Cardiac muscle cell (in vitro differentiated cells and primary cell): ENCODE data around the gene GARIN5B. TPM values are rescaled to one million over a fixed set of nuclear protein-coding genes. Genes with fewer than 3 reads are reported as not detected.
A peak's percentile ranks its signal among the peaks of the same experiment; 100 is the strongest.

Experiments
- DNase-seq, 2 donors: peaks; one replicate each; pipeline versions ENCODE4 v3.0.0 to v3.0.0-alpha.2; 2010 to 2017; ENCODE audit warnings: low read depth in 1 of 2, low spot score in 1 of 2
- H3K27ac ChIP-seq: fragments of 200-600 bp; sonication (generic); 2 replicates; pipeline ENCODE4 v1.5.1; 2016
- H3K27me3 ChIP-seq: fragments of 200-600 bp; sonication (generic); 2 replicates; pipeline ENCODE4 v1.6.0; 2016; ENCODE audit warnings: control low read depth
- H3K36me3 ChIP-seq: fragments of 200-600 bp; sonication (generic); 2 replicates; pipeline ENCODE4 v1.5.1; 2016; ENCODE audit warnings: control low read depth
- H3K4me1 ChIP-seq: fragments of 200-600 bp; sonication (generic); 2 replicates; pipeline ENCODE4 v1.8.1; 2017; ENCODE audit warnings: low read depth, mild to moderate bottlenecking, mixed run types
- H3K4me3 ChIP-seq: fragments of 200-600 bp; sonication (generic); 2 replicates; pipeline ENCODE4 v1.5.1; 2016; ENCODE audit warnings: mild to moderate bottlenecking
- H3K9me3 ChIP-seq: fragments of 200-600 bp; sonication (generic); 2 replicates; pipeline ENCODE4 v1.5.1; 2017; ENCODE audit warnings: low read depth, mild to moderate bottlenecking, control low read depth
- polyA plus RNA-seq: library from polyadenylated mRNA; unstranded; fragments of >200 nt; fragmentation: Nextera tagmentation; extraction: Ambion mirVana; gene quantifications from 2 replicates; pipeline ENCODE4 v1.2.1, GENCODE V29; 2016
- total RNA-seq: library from RNA; depleted of rRNA; stranded (reverse); fragments of >200 nt; gene quantifications from 2 replicates; pipeline ENCODE4 v1.2.3, GENCODE V29; 2016
- TF ChIP-seq, protein P1 (sequence below): IDR thresholded peaks from 2 replicates; pipeline ENCODE4 v1.5.1; 2012; ENCODE audit warnings: low read depth, mild to moderate bottlenecking, low read length

Gene GARIN5B
- total and polyA plus RNA-seq, 2 experiments from 2014 or later: not detected

DNA sequence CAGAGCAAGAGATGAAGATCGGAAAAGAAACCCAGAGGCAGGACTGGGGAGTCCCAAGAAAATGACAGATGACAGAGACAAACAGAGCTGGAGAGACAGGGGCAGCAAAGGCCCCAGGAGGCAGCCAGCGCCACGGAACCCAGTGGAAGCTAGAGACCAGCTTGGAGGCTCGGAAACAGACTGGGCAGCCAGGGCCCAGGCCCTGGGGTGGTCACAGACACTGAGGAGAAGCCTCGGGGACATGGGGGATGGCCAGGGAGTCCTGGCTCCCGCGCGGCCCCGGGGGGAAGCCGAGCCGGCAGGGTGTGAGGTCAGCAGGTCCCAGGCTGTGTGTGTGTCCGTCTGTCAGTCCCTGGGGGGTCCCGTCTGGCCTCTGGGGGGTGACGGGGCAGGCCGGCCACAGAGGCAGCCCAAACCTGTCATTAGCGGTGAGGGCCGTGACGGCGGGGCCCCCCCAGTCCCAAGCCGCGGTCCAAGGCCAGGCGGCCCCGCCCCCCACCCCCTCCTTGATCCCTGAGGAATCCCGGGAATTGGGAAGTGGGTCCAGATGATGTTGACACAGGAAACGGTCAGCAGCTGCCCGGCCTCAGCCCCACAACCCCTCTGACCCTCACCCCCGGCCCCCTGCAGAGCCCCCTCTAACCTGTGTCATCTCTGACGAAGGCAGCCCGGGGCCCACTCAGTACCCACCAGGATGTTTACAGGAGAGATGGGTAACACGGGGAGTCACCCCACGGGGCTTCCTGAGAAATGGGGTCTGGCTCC, 11.1 kb upstream of the GARIN5B start:
- H3K36me3 ChIP-seq: no peaks in the 10 kb centered on the region
- H3K4me1 ChIP-seq: peaks cover 4% of the 10 kb centered on the region
- no peaks in the 10 kb centered on the region for H3K9me3 ChIP-seq
- DNase-seq: peak in 1 of 2 donors; percentile 50
- peaks cover 57% of the 10 kb centered on the region for H3K27me3 ChIP-seq
- TF ChIP-seq, protein P1, sequence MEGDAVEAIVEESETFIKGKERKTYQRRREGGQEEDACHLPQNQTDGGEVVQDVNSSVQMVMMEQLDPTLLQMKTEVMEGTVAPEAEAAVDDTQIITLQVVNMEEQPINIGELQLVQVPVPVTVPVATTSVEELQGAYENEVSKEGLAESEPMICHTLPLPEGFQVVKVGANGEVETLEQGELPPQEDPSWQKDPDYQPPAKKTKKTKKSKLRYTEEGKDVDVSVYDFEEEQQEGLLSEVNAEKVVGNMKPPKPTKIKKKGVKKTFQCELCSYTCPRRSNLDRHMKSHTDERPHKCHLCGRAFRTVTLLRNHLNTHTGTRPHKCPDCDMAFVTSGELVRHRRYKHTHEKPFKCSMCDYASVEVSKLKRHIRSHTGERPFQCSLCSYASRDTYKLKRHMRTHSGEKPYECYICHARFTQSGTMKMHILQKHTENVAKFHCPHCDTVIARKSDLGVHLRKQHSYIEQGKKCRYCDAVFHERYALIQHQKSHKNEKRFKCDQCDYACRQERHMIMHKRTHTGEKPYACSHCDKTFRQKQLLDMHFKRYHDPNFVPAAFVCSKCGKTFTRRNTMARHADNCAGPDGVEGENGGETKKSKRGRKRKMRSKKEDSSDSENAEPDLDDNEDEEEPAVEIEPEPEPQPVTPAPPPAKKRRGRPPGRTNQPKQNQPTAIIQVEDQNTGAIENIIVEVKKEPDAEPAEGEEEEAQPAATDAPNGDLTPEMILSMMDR: no peak
- no peak overlapping the region for H3K4me3 ChIP-seq
- H3K27ac ChIP-seq: no peak overlapping the region

- peaks cover 4% of the 10 kb centered on the region for H3K4me1 ChIP-seq
- no peak overlapping the region for H3K4me3 ChIP-seq
- no peak overlapping the region for H3K27ac ChIP-seq
- no peak for DNase-seq
- H3K36me3 ChIP-seq: no peaks in the 10 kb centered on the region
- H3K9me3 ChIP-seq: no peaks in the 10 kb centered on the region
- peaks cover 57% of the 10 kb centered on the region for H3K27me3 ChIP-seq
- TF ChIP-seq, protein P1: no peak
Measured at GRCh38 chr19:55373306-55373992, 10.4 kb upstream of the GARIN5B start.

GRCh38 chr19:55372316-55373081, 9.4 kb upstream of the GARIN5B start:
- H3K36me3 ChIP-seq: no peaks in the 10 kb centered on the region
- H3K4me1 ChIP-seq: peaks cover 4% of the 10 kb centered on the region
- H3K27ac ChIP-seq: no peak overlapping the region
- TF ChIP-seq, protein P1: no peak
- H3K9me3 ChIP-seq: no peaks in the 10 kb centered on the region
- peak in 1 of 2 donors; percentile 36 for DNase-seq
- H3K4me3 ChIP-seq: no peak overlapping the region
- H3K27me3 ChIP-seq: peaks cover 55% of the 10 kb centered on the region

GRCh38 chr19:55370305-55370988, 7.4 kb upstream of the GARIN5B start, which contains the start of gene IL11:
Gene IL11 (minus strand): TSS chr19:55370463. CDS start chr19:55370310, 153 bp downstream.
- H3K4me3 ChIP-seq: peak within 1 kb of the TSS; percentile 19
- H3K27me3 ChIP-seq: peaks cover 50% of the 10 kb centered on the region
- H3K27ac ChIP-seq: no peak within 1 kb of the TSS
- no peaks in the 10 kb centered on the region for H3K9me3 ChIP-seq
- DNase-seq: no peak
- peaks cover 4% of the 10 kb centered on the region for H3K4me1 ChIP-seq
- no peaks in the 10 kb centered on the region for H3K36me3 ChIP-seq
- TF ChIP-seq, protein P1: no peak

DNA sequence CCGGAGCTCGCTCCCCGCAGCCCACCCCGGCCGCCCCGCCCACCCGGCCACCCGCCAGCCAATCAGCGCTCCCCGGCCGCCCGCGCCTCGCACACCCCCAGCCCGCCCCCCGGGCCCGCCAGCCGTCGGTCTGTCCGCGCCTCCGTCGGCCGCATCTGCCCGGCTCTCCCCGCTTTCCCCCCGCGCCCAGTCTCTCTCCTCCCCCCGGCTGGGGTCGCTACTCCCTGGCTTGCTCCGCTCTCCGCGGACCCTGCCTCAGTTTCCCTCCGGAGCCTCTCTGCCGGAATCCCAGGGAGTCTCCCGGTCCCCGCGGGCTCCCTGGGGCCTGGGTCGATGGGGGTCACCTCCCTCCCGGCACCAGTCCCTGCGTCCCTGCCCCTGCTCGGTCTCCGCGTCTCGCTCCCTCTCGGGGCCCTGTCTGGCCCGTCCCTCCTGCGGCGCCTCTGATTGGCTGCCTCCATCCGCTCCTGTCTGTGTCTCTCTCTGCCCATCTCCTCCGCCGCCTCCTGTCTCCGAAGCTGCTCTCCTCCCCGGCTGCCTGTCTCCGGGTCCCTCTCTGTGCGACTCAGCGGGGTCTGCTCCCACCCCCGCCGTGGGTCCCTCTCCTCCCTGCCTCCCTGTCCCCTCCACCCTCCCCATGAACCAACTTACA, 6.7 kb upstream of the GARIN5B start:
- Histone ChIP-seq H3K4me3 (peak overlapping the region; percentile 19), H3K36me3 (no peaks in the 10 kb centered on the region), H3K27me3 (peaks cover 50% of the 10 kb centered on the region), H3K27ac (no peak overlapping the region), H3K9me3 (no peaks in the 10 kb centered on the region), H3K4me1 (peaks cover 4% of the 10 kb centered on the region)
- TF ChIP-seq, protein P1: no peak
- peak; percentile 48 to 53 for DNase-seq
